ENCODE results near the gene GNB3.
A peak's percentile ranks its signal among the peaks of the same experiment; 100 is the strongest.

GNB3 gene

GRCh38 chr12:6849976-6850560 lies 9.3 kb downstream of the GNB3 start:
- no peak for TF ChIP-seq CTCF (IDR thresholded peaks at IDR 0.05; ENCODE audit: control insufficient read depth, insufficient read depth, low read depth, low read length, missing control alignments)
- peak overlapping the region; percentile 82 for H3K4me3 ChIP-seq (ENCODE audit: control insufficient read depth, low read depth, low read length)
- DNase-seq (ENCODE audit: low read depth) = no peak

DNA sequence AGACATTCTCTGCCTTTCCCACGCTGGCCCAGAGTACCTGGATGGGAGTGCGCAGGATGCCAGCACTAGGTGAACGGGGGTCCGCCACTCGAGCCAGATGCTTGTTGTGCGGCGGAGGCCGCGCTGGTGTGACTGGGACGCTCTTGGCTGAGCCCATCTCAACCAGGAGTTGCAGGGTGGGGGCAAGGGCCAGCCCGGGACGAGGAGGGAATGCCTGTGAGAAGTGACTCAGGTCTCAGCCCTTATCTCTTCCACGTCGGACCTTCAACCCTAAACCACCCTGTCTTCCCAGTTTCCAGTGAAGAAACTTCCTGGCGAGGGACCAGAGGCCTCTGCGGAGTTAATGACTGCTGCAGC lies 10.0 kb downstream of the GNB3 start:
- no peak for TF ChIP-seq CTCF (IDR thresholded peaks at IDR 0.05; ENCODE audit: control insufficient read depth, insufficient read depth, low read depth, low read length, missing control alignments)
- no peak for DNase-seq (ENCODE audit: low read depth)
- H3K4me3 ChIP-seq (ENCODE audit: control insufficient read depth, low read depth, low read length) = peak overlapping the region; percentile 82

DNA sequence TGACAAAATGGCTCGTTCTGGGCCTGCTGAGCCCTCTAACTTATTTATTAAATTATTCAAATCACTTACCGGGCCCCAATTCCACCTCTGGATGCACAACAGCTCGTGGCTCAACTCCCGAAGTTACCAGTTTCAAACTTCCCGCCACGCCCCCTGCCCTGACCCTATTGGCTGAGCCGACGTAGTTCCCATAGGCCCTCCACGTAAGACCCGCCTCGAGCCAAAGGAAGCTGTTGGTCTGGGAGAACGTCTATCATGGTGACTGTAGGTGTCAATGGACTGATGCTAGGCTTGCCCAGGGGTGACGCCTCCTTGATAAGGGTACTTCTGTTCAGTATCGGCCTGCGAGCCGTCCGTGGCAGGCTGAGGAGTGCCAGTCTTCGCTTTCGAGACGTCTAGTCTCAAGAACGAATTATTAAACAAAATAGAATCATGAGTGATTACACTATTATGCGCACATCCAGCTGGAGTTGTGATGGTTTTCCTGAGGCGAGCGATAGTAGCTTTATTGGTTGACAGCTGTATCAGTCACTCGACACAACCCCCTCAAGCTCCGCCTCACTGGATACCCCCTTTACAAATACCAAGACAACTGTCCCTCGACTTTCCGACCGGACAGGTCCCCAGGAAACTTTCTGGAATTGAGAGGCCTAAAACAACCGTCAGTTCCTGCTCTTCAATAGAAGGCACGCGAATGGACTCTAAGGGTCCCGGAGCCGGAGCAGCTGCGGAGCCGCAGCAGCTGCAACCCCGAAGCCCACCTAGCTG lies 10.6 kb downstream of the GNB3 start, which contains the start of gene CDCA3:
Gene CDCA3, minus strand, starts transcription at position 134 of the 768 bp plus-strand sequence. CDS start 334 bp downstream, outside the sequence.
- TF ChIP-seq CTCF (IDR thresholded peaks at IDR 0.05; ENCODE audit: control insufficient read depth, insufficient read depth, low read depth, low read length, missing control alignments) = no peak
- peak; percentile 95 for DNase-seq (ENCODE audit: low read depth)
- H3K4me3 ChIP-seq (ENCODE audit: control insufficient read depth, low read depth, low read length) = peak within 1 kb of the TSS; percentile 82

- H3K4me3 ChIP-seq (ENCODE audit: control insufficient read depth, low read depth, low read length) = peak within 1 kb of the TSS; percentile 82
- no peak for TF ChIP-seq CTCF (IDR thresholded peaks at IDR 0.05; ENCODE audit: control insufficient read depth, insufficient read depth, low read depth, low read length, missing control alignments)
- DNase-seq (ENCODE audit: low read depth) = peak; percentile 99
Measured at GRCh38 chr12:6851921-6852650, 11.4 kb downstream of the GNB3 start, which contains the start of gene USP5. TSS of gene USP5 (plus strand) at chr12:6852150. CDS start at chr12:6852180, 30 bp downstream.

DNA sequence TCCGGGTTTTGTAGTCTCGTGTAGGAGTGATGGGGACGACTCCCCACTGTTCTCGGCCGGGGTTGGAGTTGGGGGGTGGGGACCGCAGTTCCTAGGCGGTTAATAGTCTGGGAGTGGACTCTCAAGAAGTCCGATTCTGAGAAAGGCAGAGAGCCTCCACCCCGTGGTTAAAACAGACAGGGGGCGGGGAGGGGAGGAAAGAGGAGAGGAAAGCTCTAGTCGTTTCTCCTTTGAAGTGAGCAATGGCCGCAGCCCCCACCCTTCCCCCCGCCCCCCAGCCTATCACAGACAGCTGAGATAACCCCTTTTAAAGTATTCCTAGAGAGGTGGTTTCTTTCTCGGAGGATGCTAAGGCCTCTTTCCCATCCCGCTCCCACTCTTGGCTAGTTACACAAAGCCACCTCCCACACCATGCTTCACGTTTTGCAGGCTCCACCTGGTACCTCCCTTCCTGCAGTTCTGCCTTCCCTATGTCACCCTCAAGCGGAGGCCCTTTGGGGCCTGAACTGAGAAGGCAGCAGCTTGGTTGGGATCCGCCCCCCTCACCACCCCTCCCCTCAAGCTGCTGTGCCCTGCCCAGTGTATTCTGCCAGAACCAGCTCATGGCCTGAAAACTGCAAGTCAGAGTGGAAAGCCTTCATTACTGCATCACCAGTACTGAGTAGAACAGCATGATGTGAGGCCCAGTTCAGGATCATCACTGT lies 12.1 kb downstream of the GNB3 start:
- no peak for DNase-seq (ENCODE audit: low read depth)

More for the DNA sequence above, 12.1 kb downstream of the GNB3 start:
- no peak for TF ChIP-seq CTCF (IDR thresholded peaks at IDR 0.05; ENCODE audit: control insufficient read depth, insufficient read depth, low read depth, low read length, missing control alignments)
- H3K4me3 ChIP-seq (ENCODE audit: control insufficient read depth, low read depth, low read length) = peak overlapping the region; percentile 82

Measured in AG09309 (cell line).